Breast epithelium (tissue), 3 donors: ENCODE results near the gene LPP.

Experiments used
- CTCF ChIP-seq, 3 donors: fragments of 450-650 bp; IDR thresholded peaks; one replicate each; pipeline ENCODE4 v1.5.1; 2016 to 2017; ENCODE audit warnings: antibody characterized with exemption in 3 of 3, mild to moderate bottlenecking in 3 of 3, moderate library complexity in 3 of 3
- POLR2A ChIP-seq: fragments of 450-650 bp; IDR thresholded peaks from one replicate; pipeline ENCODE4 v1.6.1; 2016; ENCODE audit warnings: antibody characterized with exemption, mild to moderate bottlenecking, moderate library complexity

- TF ChIP-seq CTCF (IDR thresholded peaks at IDR 0.05) (no peak), POLR2A (no peak)
Measured at GRCh38 chr3:188248036-188248561, 94.1 kb downstream of the LPP start.
